Muscle layer of duodenum (tissue), 2 donors: ENCODE results near the gene ZSWIM6.

Source experiments
- H3K27ac ChIP-seq: one replicate; pipeline ENCODE4 v1.7.0; 2013; ENCODE audit warnings: mild to moderate bottlenecking, low read length
- H3K27me3 ChIP-seq: one replicate; pipeline ENCODE4 v1.7.0; 2013; ENCODE audit warnings: low read depth, mild to moderate bottlenecking, control low read depth, low read length
- H3K36me3 ChIP-seq, 2 donors: one replicate each; pipeline ENCODE4 v1.7.0; 2013; ENCODE audit warnings: low read length in 2 of 2, control low read depth in 1 of 2, mild to moderate bottlenecking in 1 of 2; ENCODE audit not compliant: insufficient read depth in 2 of 2, control insufficient read depth in 1 of 2
- H3K4me1 ChIP-seq, 2 donors: one replicate each; pipeline ENCODE4 v1.7.0; 2013; ENCODE audit warnings: low read length in 2 of 2, mild to moderate bottlenecking in 2 of 2, control low read depth in 1 of 2, moderate library complexity in 1 of 2; ENCODE audit not compliant: insufficient read depth in 2 of 2, control insufficient read depth in 1 of 2
- H3K4me3 ChIP-seq, 2 donors: one replicate each; pipeline ENCODE4 v1.7.0; 2013; ENCODE audit warnings: low read length in 2 of 2, low read depth in 1 of 2, mild to moderate bottlenecking in 1 of 2
- H3K9me3 ChIP-seq, 2 donors: one replicate each; pipeline ENCODE4 v1.7.0; 2013; ENCODE audit warnings: low read length in 2 of 2, control low read depth in 1 of 2, mild to moderate bottlenecking in 1 of 2; ENCODE audit not compliant: control insufficient read depth in 1 of 2
- donor health status: healthy.

ZSWIM6 gene

GRCh38 chr5:61569353-61569752, 237.3 kb downstream of the ZSWIM6 start:
- Histone ChIP-seq H3K4me1 (no peaks in the 10 kb centered on the region), H3K9me3 (no peaks in the 10 kb centered on the region), H3K4me3 (no peak overlapping the region), H3K36me3 (no peaks in the 10 kb centered on the region), H3K27me3 (no peaks in the 10 kb centered on the region), H3K27ac (no peak overlapping the region)

DNA sequence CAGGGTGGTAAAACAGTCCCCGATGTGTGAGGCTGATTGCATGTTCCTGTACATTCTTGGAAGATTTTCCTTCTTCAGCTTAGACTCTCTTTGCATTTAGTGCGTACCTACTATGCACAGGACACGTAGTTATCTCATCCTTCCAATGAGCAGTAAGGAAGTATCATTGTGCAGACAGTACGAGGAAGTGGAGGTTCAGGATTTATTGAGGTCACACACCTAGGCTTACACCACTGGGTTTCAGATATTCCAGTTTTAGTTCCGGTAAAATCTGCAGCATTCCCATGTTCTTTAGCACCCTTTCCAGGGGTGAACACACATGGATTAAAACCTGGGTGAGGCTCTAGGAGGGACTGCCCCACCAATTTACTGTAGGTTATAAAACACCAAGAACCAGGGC, 238.7 kb downstream of the ZSWIM6 start:
- Histone ChIP-seq H3K9me3 (no peaks in the 10 kb centered on the region), H3K36me3 (no peaks in the 10 kb centered on the region), H3K4me3 (no peak overlapping the region), H3K4me1 (no peaks in the 10 kb centered on the region), H3K27ac (no peak overlapping the region), H3K27me3 (no peaks in the 10 kb centered on the region)

DNA sequence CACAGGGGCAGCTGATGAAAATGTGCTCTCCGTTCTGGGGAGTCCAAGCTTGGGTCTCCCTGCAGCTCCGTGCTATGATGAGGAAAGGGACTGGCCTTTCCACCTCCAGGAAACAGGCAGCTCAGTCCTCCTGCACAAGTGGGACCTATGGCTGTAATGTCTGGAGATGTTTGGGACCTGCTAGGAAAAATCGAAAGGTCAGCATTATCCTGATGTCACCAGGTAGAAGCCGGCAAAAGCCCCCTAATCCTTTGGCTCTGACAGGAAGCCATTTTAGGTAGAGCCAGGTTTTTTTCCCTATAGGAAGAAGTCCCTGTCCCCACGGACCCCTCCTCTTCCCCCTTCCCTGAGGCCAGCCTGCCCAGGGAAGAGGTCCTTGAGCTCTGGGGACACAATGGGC, 240.9 kb downstream of the ZSWIM6 start:
- H3K9me3 ChIP-seq: no peaks in the 10 kb centered on the region
- H3K36me3 ChIP-seq: no peaks in the 10 kb centered on the region
- H3K27me3 ChIP-seq: no peaks in the 10 kb centered on the region
- H3K4me3 ChIP-seq: no peak overlapping the region
- no peak overlapping the region for H3K27ac ChIP-seq
- H3K4me1 ChIP-seq: no peaks in the 10 kb centered on the region

DNA sequence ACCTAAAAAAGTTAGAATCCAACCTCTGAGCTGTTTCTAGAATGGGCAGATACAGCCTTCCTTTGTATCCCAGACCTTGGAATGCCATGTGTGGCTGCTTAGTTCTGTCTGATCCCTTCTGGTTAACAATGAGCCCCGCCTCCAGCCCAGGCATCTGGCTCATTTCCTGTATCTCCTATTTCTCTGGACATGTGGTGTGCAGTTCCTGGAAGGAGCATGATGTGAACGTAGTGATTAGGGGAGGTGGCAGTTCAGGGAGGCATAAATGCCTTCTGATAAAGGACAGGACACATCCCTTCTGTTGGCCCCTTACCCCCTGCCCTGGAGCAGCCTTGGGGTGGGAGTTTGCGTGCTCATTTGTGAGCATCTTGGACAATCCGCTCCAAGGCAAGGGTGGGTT, 243.0 kb downstream of the ZSWIM6 start:
- Histone ChIP-seq H3K27ac (no peak overlapping the region), H3K36me3 (no peaks in the 10 kb centered on the region), H3K4me1 (no peaks in the 10 kb centered on the region), H3K27me3 (no peaks in the 10 kb centered on the region), H3K4me3 (no peak overlapping the region), H3K9me3 (no peaks in the 10 kb centered on the region)

DNA sequence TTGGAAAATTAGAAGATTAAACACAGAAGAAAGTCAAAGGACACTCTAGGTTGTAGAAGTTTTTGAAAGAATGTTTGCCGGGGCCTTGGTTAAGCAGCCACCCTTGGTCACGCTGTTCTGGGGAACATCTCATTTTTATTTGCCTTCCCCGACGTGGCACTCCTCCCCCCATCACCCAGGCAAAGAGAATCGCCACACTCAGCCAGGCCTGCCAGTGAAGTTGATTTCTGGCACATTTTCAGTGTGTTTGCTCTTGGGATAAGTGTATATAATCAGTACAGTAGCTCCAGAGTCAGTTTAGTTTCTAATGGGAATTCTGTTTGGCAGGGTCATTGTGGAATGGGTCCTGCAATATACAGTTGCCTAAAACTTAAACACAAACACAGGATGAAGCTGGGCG, 243.5 kb downstream of the ZSWIM6 start:
- no peaks in the 10 kb centered on the region for H3K36me3 ChIP-seq
- no peaks in the 10 kb centered on the region for H3K27me3 ChIP-seq
- H3K9me3 ChIP-seq: no peaks in the 10 kb centered on the region
- H3K4me3 ChIP-seq: no peak overlapping the region
- H3K27ac ChIP-seq: no peak overlapping the region
- H3K4me1 ChIP-seq: no peaks in the 10 kb centered on the region

GRCh38 chr5:61576556-61576955, 244.5 kb downstream of the ZSWIM6 start:
- H3K27me3 ChIP-seq: no peaks in the 10 kb centered on the region
- no peaks in the 10 kb centered on the region for H3K4me1 ChIP-seq
- no peak overlapping the region for H3K4me3 ChIP-seq
- H3K27ac ChIP-seq: no peak overlapping the region
- H3K9me3 ChIP-seq: no peaks in the 10 kb centered on the region
- H3K36me3 ChIP-seq: no peaks in the 10 kb centered on the region

DNA sequence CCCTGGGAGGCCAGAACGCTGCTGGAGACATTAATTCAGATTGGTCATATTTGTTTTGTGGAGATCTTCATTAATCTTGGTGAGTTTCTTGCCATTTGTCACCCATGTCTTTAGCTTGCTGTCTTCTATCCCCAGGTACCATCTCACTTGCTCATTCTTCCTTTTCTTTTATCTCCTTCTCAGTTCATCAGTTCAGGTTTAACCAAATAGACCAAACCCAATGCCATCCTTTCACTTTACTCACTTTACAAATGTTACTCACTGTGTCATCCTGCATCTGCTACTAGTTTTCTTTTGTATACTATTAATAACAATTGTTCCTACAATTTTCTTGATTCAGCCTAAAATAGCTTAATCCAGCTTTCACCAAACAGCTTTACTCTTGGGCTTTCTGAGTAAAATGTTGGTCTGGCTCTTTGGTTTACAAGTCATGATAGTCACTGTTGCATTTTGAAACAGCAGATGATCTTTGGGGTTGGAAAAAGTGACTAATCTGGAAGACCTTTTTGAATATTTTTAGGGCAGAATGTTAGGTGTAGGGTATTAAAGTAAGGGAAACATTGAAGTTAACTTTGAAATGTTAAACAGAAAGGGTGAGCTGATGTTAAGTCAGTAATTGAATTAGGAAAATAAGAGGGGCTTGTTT, 246.9 kb downstream of the ZSWIM6 start:
- H3K27ac ChIP-seq: no peak overlapping the region
- H3K9me3 ChIP-seq: no peaks in the 10 kb centered on the region
- no peaks in the 10 kb centered on the region for H3K27me3 ChIP-seq
- H3K4me1 ChIP-seq: no peaks in the 10 kb centered on the region
- H3K36me3 ChIP-seq: no peaks in the 10 kb centered on the region
- no peak overlapping the region for H3K4me3 ChIP-seq

DNA sequence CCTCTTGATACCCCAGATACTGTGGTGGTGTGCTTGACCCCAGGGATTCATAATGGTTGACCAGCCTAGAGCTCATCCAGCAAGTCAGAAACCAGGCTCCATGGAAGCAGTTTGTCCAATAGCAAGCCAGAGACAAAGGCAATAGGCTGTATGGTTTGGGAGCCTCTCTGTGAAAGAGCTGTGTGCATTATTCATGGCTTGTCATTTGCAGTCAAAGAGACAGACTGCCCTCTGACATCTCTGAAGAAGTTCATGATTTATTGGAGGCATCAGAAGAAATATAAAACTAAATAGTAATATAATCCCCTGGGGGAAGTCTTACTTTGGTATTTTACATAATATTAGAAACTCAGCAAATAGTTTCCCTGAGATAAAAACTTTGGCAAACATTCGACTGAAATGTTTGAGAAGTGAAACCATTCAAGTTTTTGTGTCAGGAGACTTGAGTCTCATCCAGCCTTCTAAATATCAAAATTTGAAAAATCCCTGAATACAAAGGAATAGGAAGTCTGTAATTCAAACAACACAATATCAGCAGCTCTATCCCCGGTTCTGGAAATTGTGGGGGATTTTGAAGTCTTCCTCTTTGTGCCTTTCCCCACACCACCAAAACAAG, 250.3 kb downstream of the ZSWIM6 start:
- Histone ChIP-seq H3K36me3 (no peaks in the 10 kb centered on the region), H3K4me3 (no peak overlapping the region), H3K4me1 (no peaks in the 10 kb centered on the region), H3K9me3 (no peaks in the 10 kb centered on the region), H3K27ac (no peak overlapping the region), H3K27me3 (no peaks in the 10 kb centered on the region)

- no peaks in the 10 kb centered on the region for H3K9me3 ChIP-seq
- H3K27me3 ChIP-seq: no peaks in the 10 kb centered on the region
- no peak overlapping the region for H3K4me3 ChIP-seq
- no peaks in the 10 kb centered on the region for H3K4me1 ChIP-seq
- H3K27ac ChIP-seq: no peak overlapping the region
- no peaks in the 10 kb centered on the region for H3K36me3 ChIP-seq
Measured at GRCh38 chr5:61582887-61583286, 250.8 kb downstream of the ZSWIM6 start.

- Histone ChIP-seq H3K4me1 (no peaks in the 10 kb centered on the region), H3K9me3 (no peaks in the 10 kb centered on the region), H3K27ac (no peak overlapping the region), H3K4me3 (no peak overlapping the region), H3K27me3 (no peaks in the 10 kb centered on the region), H3K36me3 (no peaks in the 10 kb centered on the region)
Measured at GRCh38 chr5:61586096-61587084, 254.3 kb downstream of the ZSWIM6 start.

- Histone ChIP-seq H3K36me3 (no peaks in the 10 kb centered on the region), H3K4me1 (no peaks in the 10 kb centered on the region), H3K27me3 (no peaks in the 10 kb centered on the region), H3K27ac (no peak overlapping the region), H3K4me3 (no peak overlapping the region), H3K9me3 (no peaks in the 10 kb centered on the region)
Measured at GRCh38 chr5:61587125-61587524, 255.1 kb downstream of the ZSWIM6 start.
